PC-9 (cell line): ENCODE results near the gene DNAH14.

Experiments used
- EZH2 ChIP-seq: fragments of 200-600 bp; sonication (generic); IDR thresholded peaks from 2 replicates; pipeline ENCODE4 v1.8.0; 2017; ENCODE audit warnings: antibody characterized with exemption, low read depth
- TF ChIP-seq, protein P1 (sequence below): fragments of 200-600 bp; sonication (generic); conservative IDR thresholded peaks from 2 replicates; pipeline ENCODE4 v1.6.1; 2017; ENCODE audit warnings: mixed run types, antibody characterized with exemption, mild to moderate bottlenecking, moderate library complexity

GRCh38 chr1:225254676-225255075 is 325.2 kb downstream of the DNAH14 start:
- TF ChIP-seq, protein P1, sequence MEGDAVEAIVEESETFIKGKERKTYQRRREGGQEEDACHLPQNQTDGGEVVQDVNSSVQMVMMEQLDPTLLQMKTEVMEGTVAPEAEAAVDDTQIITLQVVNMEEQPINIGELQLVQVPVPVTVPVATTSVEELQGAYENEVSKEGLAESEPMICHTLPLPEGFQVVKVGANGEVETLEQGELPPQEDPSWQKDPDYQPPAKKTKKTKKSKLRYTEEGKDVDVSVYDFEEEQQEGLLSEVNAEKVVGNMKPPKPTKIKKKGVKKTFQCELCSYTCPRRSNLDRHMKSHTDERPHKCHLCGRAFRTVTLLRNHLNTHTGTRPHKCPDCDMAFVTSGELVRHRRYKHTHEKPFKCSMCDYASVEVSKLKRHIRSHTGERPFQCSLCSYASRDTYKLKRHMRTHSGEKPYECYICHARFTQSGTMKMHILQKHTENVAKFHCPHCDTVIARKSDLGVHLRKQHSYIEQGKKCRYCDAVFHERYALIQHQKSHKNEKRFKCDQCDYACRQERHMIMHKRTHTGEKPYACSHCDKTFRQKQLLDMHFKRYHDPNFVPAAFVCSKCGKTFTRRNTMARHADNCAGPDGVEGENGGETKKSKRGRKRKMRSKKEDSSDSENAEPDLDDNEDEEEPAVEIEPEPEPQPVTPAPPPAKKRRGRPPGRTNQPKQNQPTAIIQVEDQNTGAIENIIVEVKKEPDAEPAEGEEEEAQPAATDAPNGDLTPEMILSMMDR: no peak
- no peak for TF ChIP-seq EZH2
